Left cardiac atrium (tissue), 4 donors: Measurements from ENCODE around the gene PPM1D. TPM values are rescaled to one million over a fixed set of nuclear protein-coding genes. Genes with fewer than 3 reads are reported as not detected.
"Not testable (repeated sequence)": the region's sequence is repeated elsewhere in the genome, so short reads cannot be mapped to it uniquely, and the experiment has no call there.

Source experiments
- ATAC-seq, 2 donors: fragments of 200-7000 bp; cut with Tn5 transposase; one replicate each; pipeline ENCODE4 v1.9.1; 2020; ENCODE audit warnings: mild to moderate bottlenecking in 2 of 2, moderate library complexity in 2 of 2
- DNase-seq: peaks from one replicate; pipeline ENCODE4 v3.0.0-alpha.2; 2020
- intact Hi-C, 2 donors: fragments of 100-400 bp; cut with DNase I; formaldehyde crosslinking; loops; one replicate each; pipeline versions ENCODE4 v1.14.1 to v1.15.1; 2022 to 2023
- total RNA-seq, 2 donors: library from RNA; stranded (reverse); fragmentation: NEBNext Ultra II Directional; extraction: Animal tissue kit (Norgen Biotek cat#: 25700); gene quantifications; one replicate each; pipeline ENCODE4 v1.2.1, GENCODE V29; 2021
- donor health status: DM: no; HTN: yes; CAD: no.
- donor health status: DM: no; HTN: yes; CAD: no; lungs with severe emphysema.
- donor health status: DM: yes; HTN: yes; CAD: no.
- donor health status: Dilated cardiomyopathy.

Gene PPM1D
- total RNA-seq, 2 donors from 2014 or later: 9.0 to 10.2 TPM

- intact Hi-C loops: no loop called here
- DNase-seq: no peak
- ATAC-seq: no peak
Measured at GRCh38 chr17:60645918-60646523, 46.0 kb downstream of the PPM1D start.

- DNase-seq (no peak), ATAC-seq (no peak)
- intact Hi-C loops: no loop called here
Measured at GRCh38 chr17:60646701-60647100, 46.7 kb downstream of the PPM1D start.

- ATAC-seq (no peak), DNase-seq (no peak)
- intact Hi-C loops: no loop called here
Measured at GRCh38 chr17:60647705-60648104, 47.7 kb downstream of the PPM1D start.

- intact Hi-C loops: no loop called here
- ATAC-seq: no peak
Measured at GRCh38 chr17:60652454-60653247, 52.7 kb downstream of the PPM1D start.

GRCh38 chr17:60653569-60653968, 53.6 kb downstream of the PPM1D start:
- DNase-seq (no peak), ATAC-seq (no peak)
- intact Hi-C loops: no loop called here

More at GRCh38 chr17:60652454-60653247, 52.7 kb downstream of the PPM1D start:
- no peak for DNase-seq

- DNase-seq (no peak), ATAC-seq (no peak)
- intact Hi-C loops: no loop called here
Measured at GRCh38 chr17:60656499-60656898, 56.5 kb downstream of the PPM1D start.

GRCh38 chr17:60659156-60659555, 59.2 kb downstream of the PPM1D start:
- no peak for DNase-seq
- no peak for ATAC-seq
- intact Hi-C loops: no loop called here

- ATAC-seq (no peak), DNase-seq (no peak)
- intact Hi-C loops: no loop called here
Measured at GRCh38 chr17:60661489-60661888, 61.5 kb downstream of the PPM1D start.

- DNase-seq: no peak
- intact Hi-C loops: no loop called here
- ATAC-seq: no peak
Measured at GRCh38 chr17:60664022-60664421, 64.0 kb downstream of the PPM1D start.

- intact Hi-C loops: no loop called here
- no peak for ATAC-seq
- no peak for DNase-seq
Measured at GRCh38 chr17:60665602-60666001, 65.6 kb downstream of the PPM1D start.

GRCh38 chr17:60668741-60669140, 68.7 kb downstream of the PPM1D start:
- DNase-seq, intact Hi-C loops, ATAC-seq: not testable (repeated sequence)

GRCh38 chr17:60671482-60671881, 71.5 kb downstream of the PPM1D start:
- ATAC-seq (no peak), DNase-seq (no peak)
- intact Hi-C loops: no loop called here

- ATAC-seq, intact Hi-C loops, DNase-seq: not testable (repeated sequence)
Measured at GRCh38 chr17:60674637-60675036, 74.6 kb downstream of the PPM1D start.

- intact Hi-C loops: no loop called here
- no peak for DNase-seq
- no peak for ATAC-seq
Measured at GRCh38 chr17:60675997-60676396, 76.0 kb downstream of the PPM1D start.

- no peak for ATAC-seq
- DNase-seq: no peak
- intact Hi-C loops: no loop called here
Measured at GRCh38 chr17:60676758-60677307, 76.8 kb downstream of the PPM1D start.

GRCh38 chr17:60677308-60678117, 77.5 kb downstream of the PPM1D start, which contains the start of gene BCAS3:
TSS of gene BCAS3 (plus strand) at chr17:60677851.
- ATAC-seq (peak; percentile 98 to 99), DNase-seq (peak; percentile 99)
- intact Hi-C loops: no loop called here

GRCh38 chr17:60678118-60678444, 78.1 kb downstream of the PPM1D start:
- ATAC-seq (no peak), DNase-seq (no peak)
- intact Hi-C loops: no loop called here

- intact Hi-C loops: no loop called here
- no peak for DNase-seq
- no peak for ATAC-seq
Measured at GRCh38 chr17:60679287-60679686, 79.3 kb downstream of the PPM1D start.

GRCh38 chr17:60680754-60681153, 80.8 kb downstream of the PPM1D start:
- ATAC-seq: no peak
- intact Hi-C loops: no loop called here
- DNase-seq: no peak

- no peak for DNase-seq
- no peak for ATAC-seq
- intact Hi-C loops: no loop called here
Measured at GRCh38 chr17:60685437-60685836, 85.4 kb downstream of the PPM1D start.
